ENCODE data around the gene TMOD3.

The TMOD3 gene

DNA sequence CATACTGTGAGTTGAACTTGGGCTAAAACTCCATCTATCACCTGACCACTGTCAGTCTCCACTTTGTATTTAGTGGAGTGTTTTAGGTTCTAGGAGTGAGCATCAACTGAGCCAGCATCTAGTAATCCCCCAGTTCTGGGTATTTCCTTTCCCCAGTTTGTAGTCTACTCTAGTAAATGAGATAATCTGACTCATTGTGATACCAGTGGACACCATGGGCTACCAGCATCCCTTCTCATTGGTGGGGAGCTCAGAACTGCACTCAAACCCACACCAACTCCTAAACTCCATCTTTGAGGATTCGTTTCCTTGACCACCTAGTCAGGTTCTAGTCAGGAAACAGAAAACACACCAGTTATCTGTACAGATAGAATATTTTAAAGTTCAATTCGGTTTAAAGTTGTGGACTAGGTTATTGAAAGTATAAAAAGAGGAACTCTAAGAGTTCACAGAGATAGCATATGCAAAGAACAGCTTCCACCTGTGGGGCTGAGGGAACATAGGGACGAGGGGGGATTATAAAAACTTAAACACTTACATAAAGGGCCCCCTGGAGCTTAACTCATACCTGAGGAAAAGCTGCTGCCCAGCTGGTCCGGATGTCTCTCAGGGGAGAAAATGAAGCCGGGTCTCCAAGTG, 106.1 kb downstream of the TMOD3 start:
- WGBS (ENCODE audit: insufficient coverage), result 84% methylated on average over 3 of the region's 5 CpGs
- DNase-seq, result no peak
- POLR2A ChIA-PET, result no interaction called here

DNA sequence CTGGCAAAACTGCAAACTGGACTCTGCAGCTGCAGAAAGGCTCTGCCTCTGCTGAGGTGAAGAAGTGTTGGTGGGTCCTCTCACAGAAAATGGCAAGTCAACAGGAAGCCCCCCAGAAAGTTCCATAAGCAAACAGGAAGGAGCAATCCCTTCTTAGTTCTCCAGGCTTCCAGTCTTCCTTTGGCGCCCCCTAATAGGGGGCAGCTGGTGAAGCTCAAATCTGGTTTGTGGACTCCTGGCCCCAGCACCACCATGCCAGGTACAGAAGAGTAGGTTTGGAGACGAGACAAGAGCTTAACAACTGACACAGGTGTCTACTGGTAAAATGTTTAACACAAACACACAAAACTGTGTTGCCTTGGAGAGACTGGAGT, 106.6 kb downstream of the TMOD3 start:
- no peak overlapping the region for H3K4me3 ChIP-seq (ENCODE audit: control insufficient read depth in 1 of 7, extremely low read depth in 1 of 7, insufficient read depth in 4 of 7, low read depth in 2 of 7, low read length in 6 of 7)
- DNase-seq, result no peak
- ChIA-PET POLR2A (no interaction called here), CTCF (no interaction called here)
- 100% methylated on average over 2 of the region's 2 CpGs for WGBS (ENCODE audit: insufficient coverage)
- peaks cover 8 to 33% (median 21%) of the 10 kb centered on the region in 4 experiments for H3K36me3 ChIP-seq (ENCODE audit: control insufficient read depth in 4 of 4, insufficient read depth in 4 of 4, low read length in 3 of 4)
- no peak overlapping the region for H3K27ac ChIP-seq (ENCODE audit: insufficient read depth in 1 of 2, low read depth in 1 of 2, low read length in 2 of 2, poor library complexity in 1 of 2, severe bottlenecking in 2 of 2)
- no peaks in the 10 kb centered on the region for H3K27me3 ChIP-seq (replicated peaks in 2 of 5; ENCODE audit: control insufficient read depth in 4 of 5, insufficient read depth in 5 of 5, low read length in 4 of 5)
- H3K9me3 ChIP-seq (ENCODE audit: control extremely low read depth in 1 of 5, control insufficient read depth in 4 of 5, insufficient read depth in 2 of 5, low read depth in 1 of 5, low read length in 4 of 5), result no peaks in the 10 kb centered on the region
- no peaks in the 10 kb centered on the region for H3K4me1 ChIP-seq (ENCODE audit: control extremely low read depth in 1 of 4, control insufficient read depth in 4 of 4, insufficient read depth in 4 of 4, low read length in 3 of 4)

More for the DNA sequence above, 106.1 kb downstream of the TMOD3 start:
- H3K27ac ChIP-seq (ENCODE audit: insufficient read depth in 1 of 2, low read depth in 1 of 2, low read length in 2 of 2, poor library complexity in 1 of 2, severe bottlenecking in 2 of 2), result no peak overlapping the region
- H3K4me1 ChIP-seq (ENCODE audit: control extremely low read depth in 1 of 4, control insufficient read depth in 4 of 4, insufficient read depth in 4 of 4, low read length in 3 of 4), result no peaks in the 10 kb centered on the region
- H3K9me3 ChIP-seq (ENCODE audit: control extremely low read depth in 1 of 5, control insufficient read depth in 4 of 5, insufficient read depth in 2 of 5, low read depth in 1 of 5, low read length in 4 of 5), result no peaks in the 10 kb centered on the region
- H3K36me3 ChIP-seq (ENCODE audit: control insufficient read depth in 4 of 4, insufficient read depth in 4 of 4, low read length in 3 of 4), result peaks cover 11 to 34% (median 22%) of the 10 kb centered on the region in 4 experiments
- no peaks in the 10 kb centered on the region for H3K27me3 ChIP-seq (replicated peaks in 2 of 5; ENCODE audit: control insufficient read depth in 4 of 5, insufficient read depth in 5 of 5, low read length in 4 of 5)
- H3K4me3 ChIP-seq (ENCODE audit: control insufficient read depth in 1 of 7, extremely low read depth in 1 of 7, insufficient read depth in 4 of 7, low read depth in 2 of 7, low read length in 6 of 7), result no peak overlapping the region
- CTCF ChIA-PET, result no interaction called here

DNA sequence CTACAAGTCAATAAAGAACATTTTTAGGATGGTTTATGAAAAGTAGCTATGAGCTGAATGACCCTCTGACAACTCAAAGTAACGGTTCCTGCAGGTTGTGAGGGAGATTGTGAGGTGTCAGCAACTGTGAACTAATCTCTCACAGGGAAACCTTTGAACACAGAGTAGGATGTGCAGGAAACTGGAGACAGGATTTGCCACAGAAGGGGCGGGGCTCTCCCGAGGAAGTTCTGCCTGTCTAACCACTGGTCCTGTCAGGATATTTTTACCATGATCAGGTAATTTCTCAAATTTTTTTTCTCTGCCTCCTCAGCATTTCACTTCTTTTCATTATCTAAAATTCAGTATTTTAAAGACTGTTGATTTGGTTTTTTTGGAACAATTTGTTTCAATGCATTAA, 108.8 kb downstream of the TMOD3 start:
- CTCF ChIA-PET, result no interaction called here
- no peak for DNase-seq
- no peak overlapping the region for H3K4me3 ChIP-seq (ENCODE audit: control insufficient read depth in 1 of 7, extremely low read depth in 1 of 7, insufficient read depth in 4 of 7, low read depth in 2 of 7, low read length in 6 of 7)
- no peaks in the 10 kb centered on the region for H3K4me1 ChIP-seq (ENCODE audit: control extremely low read depth in 1 of 4, control insufficient read depth in 4 of 4, insufficient read depth in 4 of 4, low read length in 3 of 4)
- peaks cover 8 to 44% (median 31%) of the 10 kb centered on the region in 4 experiments for H3K36me3 ChIP-seq (ENCODE audit: control insufficient read depth in 4 of 4, insufficient read depth in 4 of 4, low read length in 3 of 4)
- POLR2A ChIA-PET, result no interaction called here
- 90% methylated on average over 3 of the region's 3 CpGs for WGBS (ENCODE audit: insufficient coverage)
- H3K27me3 ChIP-seq (replicated peaks in 2 of 5; ENCODE audit: control insufficient read depth in 4 of 5, insufficient read depth in 5 of 5, low read length in 4 of 5), result no peaks in the 10 kb centered on the region
- H3K9me3 ChIP-seq (ENCODE audit: control extremely low read depth in 1 of 5, control insufficient read depth in 4 of 5, insufficient read depth in 2 of 5, low read depth in 1 of 5, low read length in 4 of 5), result no peaks in the 10 kb centered on the region
- H3K27ac ChIP-seq (ENCODE audit: insufficient read depth in 1 of 2, low read depth in 1 of 2, low read length in 2 of 2, poor library complexity in 1 of 2, severe bottlenecking in 2 of 2), result no peak overlapping the region

DNA sequence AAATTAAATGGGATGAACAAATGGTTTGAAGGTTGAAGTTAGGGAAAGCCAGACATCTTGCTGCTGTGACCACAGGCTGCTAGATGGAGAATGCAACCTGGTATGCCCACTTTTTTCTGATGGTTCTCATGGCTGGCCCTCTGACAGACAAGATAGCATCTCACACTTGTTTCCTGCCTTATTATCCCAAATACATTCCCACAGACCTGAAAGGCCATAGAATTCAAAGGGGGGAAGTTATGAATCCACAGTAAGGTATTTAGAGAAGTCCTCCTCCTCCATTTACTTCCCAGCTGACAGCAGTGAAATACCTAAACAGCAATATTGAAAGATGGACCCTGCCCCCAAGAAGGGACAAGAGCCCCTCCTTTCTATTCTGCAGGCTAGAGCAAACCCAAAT, 109.8 kb downstream of the TMOD3 start:
- DNase-seq, result no peak
- POLR2A ChIA-PET, result no interaction called here
- Histone ChIP-seq H3K4me1 (ENCODE audit: control extremely low read depth in 1 of 4, control insufficient read depth in 4 of 4, insufficient read depth in 4 of 4, low read length in 3 of 4) (no peaks in the 10 kb centered on the region), H3K36me3 (ENCODE audit: control insufficient read depth in 4 of 4, insufficient read depth in 4 of 4, low read length in 3 of 4) (peaks cover 11 to 48% (median 34%) of the 10 kb centered on the region in 4 experiments), H3K4me3 (ENCODE audit: control insufficient read depth in 1 of 7, extremely low read depth in 1 of 7, insufficient read depth in 4 of 7, low read depth in 2 of 7, low read length in 6 of 7) (no peak overlapping the region), H3K27me3 (replicated peaks in 2 of 5; ENCODE audit: control insufficient read depth in 4 of 5, insufficient read depth in 5 of 5, low read length in 4 of 5) (no peaks in the 10 kb centered on the region), H3K9me3 (ENCODE audit: control extremely low read depth in 1 of 5, control insufficient read depth in 4 of 5, insufficient read depth in 2 of 5, low read depth in 1 of 5, low read length in 4 of 5) (no peaks in the 10 kb centered on the region), H3K27ac (ENCODE audit: insufficient read depth in 1 of 2, low read depth in 1 of 2, low read length in 2 of 2, poor library complexity in 1 of 2, severe bottlenecking in 2 of 2) (no peak overlapping the region)
- CTCF ChIA-PET, result no interaction called here

DNA sequence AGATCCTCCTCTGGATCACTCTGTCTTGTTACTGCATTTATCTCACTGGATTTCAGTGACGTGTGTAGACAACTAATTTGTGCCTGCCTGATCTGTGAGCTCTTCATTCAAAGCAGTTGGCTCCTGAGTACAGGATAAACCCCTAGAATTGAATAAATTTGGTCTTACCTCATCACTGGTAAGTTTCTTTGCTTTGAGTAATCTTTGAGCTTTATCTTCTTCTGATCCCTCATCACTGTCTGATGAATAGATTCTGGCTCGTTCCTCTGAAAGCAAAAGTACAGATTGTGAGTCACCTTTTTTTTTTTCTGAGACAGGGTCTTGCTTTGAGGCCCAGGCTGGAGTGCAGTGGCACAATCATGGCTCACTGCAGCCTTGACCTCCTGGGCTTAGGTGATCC, 117.7 kb downstream of the TMOD3 start:
- DNase-seq, result no peak
- WGBS (ENCODE audit: insufficient coverage), result 100% methylated on average over 1 of the region's 2 CpGs
- CTCF ChIA-PET, result interaction anchor here (1.2 kb wide), 1 partner anchor 11 kb away, joined by 4 read pairs; no protein-coding TSS in a partner anchor
- POLR2A ChIA-PET, result interaction anchor here (0.7 kb wide), 1 partner anchor 127 kb away, joined by 6 read pairs; no protein-coding TSS in a partner anchor
- no peak overlapping the region for H3K27ac ChIP-seq (ENCODE audit: insufficient read depth in 1 of 2, low read depth in 1 of 2, low read length in 2 of 2, poor library complexity in 1 of 2, severe bottlenecking in 2 of 2)
- no peaks in the 10 kb centered on the region for H3K4me1 ChIP-seq (ENCODE audit: control extremely low read depth in 1 of 4, control insufficient read depth in 4 of 4, insufficient read depth in 4 of 4, low read length in 3 of 4)
- H3K9me3 ChIP-seq (ENCODE audit: control extremely low read depth in 1 of 5, control insufficient read depth in 4 of 5, insufficient read depth in 2 of 5, low read depth in 1 of 5, low read length in 4 of 5), result no peaks in the 10 kb centered on the region
- H3K27me3 ChIP-seq (replicated peaks in 2 of 5; ENCODE audit: control insufficient read depth in 4 of 5, insufficient read depth in 5 of 5, low read length in 4 of 5), result no peaks in the 10 kb centered on the region
- peaks cover 29 to 74% (median 60%) of the 10 kb centered on the region in 4 experiments for H3K36me3 ChIP-seq (ENCODE audit: control insufficient read depth in 4 of 4, insufficient read depth in 4 of 4, low read length in 3 of 4)
- H3K4me3 ChIP-seq (ENCODE audit: control insufficient read depth in 1 of 7, extremely low read depth in 1 of 7, insufficient read depth in 4 of 7, low read depth in 2 of 7, low read length in 6 of 7), result no peak overlapping the region

DNA sequence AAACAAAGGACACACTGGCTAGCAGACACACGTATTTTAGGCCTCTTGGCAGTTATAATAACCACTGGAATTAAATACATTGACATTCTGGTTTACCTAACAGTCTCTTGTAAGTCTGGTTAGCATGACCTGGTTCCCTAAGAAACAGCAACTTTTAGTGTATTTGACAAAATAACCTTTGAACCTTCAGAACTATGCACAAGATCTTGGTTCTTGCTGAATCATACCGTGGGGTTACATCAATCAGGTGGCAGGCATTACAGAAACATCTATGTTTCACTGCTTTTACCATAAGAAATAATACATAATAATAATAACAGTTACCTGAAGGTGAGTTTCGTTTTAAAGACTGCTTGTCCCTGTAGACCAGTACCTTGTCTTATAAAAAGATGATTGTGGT, 123.4 kb downstream of the TMOD3 start:
- 100% methylated on average over 1 of the region's 3 CpGs for WGBS (ENCODE audit: insufficient coverage)
- H3K36me3 ChIP-seq (ENCODE audit: control insufficient read depth in 4 of 4, insufficient read depth in 4 of 4, low read length in 3 of 4), result peaks cover 38 to 90% (median 70%) of the 10 kb centered on the region in 4 experiments
- CTCF ChIA-PET, result no interaction called here

DNA sequence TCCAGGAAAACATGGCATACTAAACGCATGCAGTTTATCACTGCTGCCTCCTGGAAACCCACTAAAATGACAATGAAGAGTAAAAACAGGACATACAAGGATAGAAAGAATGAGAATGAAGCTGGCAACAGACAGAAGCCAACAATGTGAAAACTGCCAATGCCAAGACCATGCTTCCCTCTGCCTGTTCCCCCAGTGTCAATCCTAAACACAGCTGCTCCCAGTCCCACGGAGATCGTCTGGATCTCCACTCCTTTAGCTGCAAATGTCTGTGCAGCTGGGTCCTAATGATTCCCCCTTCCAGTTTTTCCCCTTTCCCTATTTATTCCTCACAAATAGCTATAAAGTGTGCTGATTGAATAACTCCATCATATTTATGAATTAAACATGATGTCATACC, 126.1 kb downstream of the TMOD3 start:
- Histone ChIP-seq H3K9me3 (ENCODE audit: control extremely low read depth in 1 of 5, control insufficient read depth in 4 of 5, insufficient read depth in 2 of 5, low read depth in 1 of 5, low read length in 4 of 5) (no peaks in the 10 kb centered on the region), H3K4me3 (ENCODE audit: control insufficient read depth in 1 of 7, extremely low read depth in 1 of 7, insufficient read depth in 4 of 7, low read depth in 2 of 7, low read length in 6 of 7) (no peak overlapping the region), H3K27ac (ENCODE audit: insufficient read depth in 1 of 2, low read depth in 1 of 2, low read length in 2 of 2, poor library complexity in 1 of 2, severe bottlenecking in 2 of 2) (no peak overlapping the region), H3K4me1 (ENCODE audit: control extremely low read depth in 1 of 4, control insufficient read depth in 4 of 4, insufficient read depth in 4 of 4, low read length in 3 of 4) (no peaks in the 10 kb centered on the region), H3K27me3 (replicated peaks in 2 of 5; ENCODE audit: control insufficient read depth in 4 of 5, insufficient read depth in 5 of 5, low read length in 4 of 5) (no peaks in the 10 kb centered on the region), H3K36me3 (ENCODE audit: control insufficient read depth in 4 of 4, insufficient read depth in 4 of 4, low read length in 3 of 4) (peaks cover 37 to 86% (median 65%) of the 10 kb centered on the region in 4 experiments)
- WGBS (ENCODE audit: insufficient coverage), result 100% methylated on average over 2 of the region's 3 CpGs
- DNase-seq, result no peak
- ChIA-PET POLR2A (no interaction called here), CTCF (interaction anchor here (1.9 kb wide), 1 partner anchor 10 kb away, joined by 7 read pairs; no protein-coding TSS in a partner anchor)

More for the DNA sequence above, 123.4 kb downstream of the TMOD3 start:
- H3K27me3 ChIP-seq (replicated peaks in 2 of 5; ENCODE audit: control insufficient read depth in 4 of 5, insufficient read depth in 5 of 5, low read length in 4 of 5), result no peaks in the 10 kb centered on the region
- POLR2A ChIA-PET, result no interaction called here
- DNase-seq, result no peak
- no peaks in the 10 kb centered on the region for H3K9me3 ChIP-seq (ENCODE audit: control extremely low read depth in 1 of 5, control insufficient read depth in 4 of 5, insufficient read depth in 2 of 5, low read depth in 1 of 5, low read length in 4 of 5)
- no peaks in the 10 kb centered on the region for H3K4me1 ChIP-seq (ENCODE audit: control extremely low read depth in 1 of 4, control insufficient read depth in 4 of 4, insufficient read depth in 4 of 4, low read length in 3 of 4)
- no peak overlapping the region for H3K27ac ChIP-seq (ENCODE audit: insufficient read depth in 1 of 2, low read depth in 1 of 2, low read length in 2 of 2, poor library complexity in 1 of 2, severe bottlenecking in 2 of 2)
- H3K4me3 ChIP-seq (ENCODE audit: control insufficient read depth in 1 of 7, extremely low read depth in 1 of 7, insufficient read depth in 4 of 7, low read depth in 2 of 7, low read length in 6 of 7), result no peak overlapping the region

Data from common myeloid progenitor, CD34-positive (primary cell).